NCI-H748 (cell line): ENCODE results near the gene JMJD6.
"Not testable (repeated sequence)": the region's sequence is repeated elsewhere in the genome, so short reads cannot be mapped to it uniquely, and the experiment has no call there.

Experiments
- DNase-seq: peaks from one replicate; lab custom pipeline; 2025; ENCODE audit not compliant: unreplicated experiment; lab: John Stamatoyannopoulos, UW

Gene JMJD6

GRCh38 chr17:76718516-76718915, 7.9 kb downstream of the JMJD6 start:
- DNase-seq = no peak

- no peak for DNase-seq
These were observed 9.6 kb downstream of the JMJD6 start for GRCh38 chr17:76716839-76717215.

GRCh38 chr17:76716146-76716838, 10.1 kb downstream of the JMJD6 start:
- DNase-seq = no peak

GRCh38 chr17:76715496-76715830, 10.9 kb downstream of the JMJD6 start:
- no peak for DNase-seq

GRCh38 chr17:76714822-76715495, 11.4 kb downstream of the JMJD6 start:
- DNase-seq = peak; percentile 15

- no peak for DNase-seq
These were observed 12.1 kb downstream of the JMJD6 start for GRCh38 chr17:76714336-76714735.

- no peak for DNase-seq
These were observed 12.6 kb downstream of the JMJD6 start for GRCh38 chr17:76713765-76714164.

- DNase-seq = not testable (repeated sequence)
These were observed 14.1 kb downstream of the JMJD6 start for GRCh38 chr17:76712321-76712720.

GRCh38 chr17:76710863-76711611, 15.4 kb downstream of the JMJD6 start, which contains the start of gene MXRA7:
MXRA7 (minus strand) TSS chr17:76710965; CDS start chr17:76710946, 19 bp downstream.
- peak; percentile 57 for DNase-seq

- DNase-seq = peak; percentile 12
These were observed 16.2 kb downstream of the JMJD6 start for GRCh38 chr17:76709951-76710862.

- DNase-seq = peak; percentile 49
These were observed 17.1 kb downstream of the JMJD6 start for GRCh38 chr17:76709077-76709950.

GRCh38 chr17:76707985-76708807, 18.2 kb downstream of the JMJD6 start:
- DNase-seq = no peak

GRCh38 chr17:76706817-76707216, 19.6 kb downstream of the JMJD6 start:
- no peak for DNase-seq

- DNase-seq = no peak
These were observed 21.6 kb downstream of the JMJD6 start for GRCh38 chr17:76704805-76705204.

GRCh38 chr17:76702941-76703637, 23.3 kb downstream of the JMJD6 start:
- DNase-seq = no peak

GRCh38 chr17:76702076-76702475, 24.3 kb downstream of the JMJD6 start:
- DNase-seq = no peak

- DNase-seq = no peak
These were observed 24.9 kb downstream of the JMJD6 start for GRCh38 chr17:76701471-76701967.
